Nephron (organoid): ENCODE measurements around the gene ZMYM4.
"Not testable (repeated sequence)": the region's sequence is repeated elsewhere in the genome, so short reads cannot be mapped to it uniquely, and the experiment has no call there.

ENCODE experiments used
- H3K27ac Mint-ChIP-seq, 3 experiments: 2 replicates each; pipeline ENCODE4 v1.8.0; 2020; ENCODE audit warnings: mixed read lengths in 3 of 3, mild to moderate bottlenecking in 2 of 3, moderate library complexity in 1 of 3
- H3K27me3 Mint-ChIP-seq: 2 replicates; pipeline ENCODE4 v1.8.0; 2021; ENCODE audit warnings: low read depth, mild to moderate bottlenecking, moderate library complexity, mixed read lengths
- H3K36me3 Mint-ChIP-seq: 2 replicates; pipeline ENCODE4 v1.8.0; 2020; ENCODE audit warnings: low read depth, mixed read lengths
- H3K4me1 Mint-ChIP-seq: 2 replicates; pipeline ENCODE4 v1.8.0; 2020; ENCODE audit warnings: mixed read lengths
- H3K4me3 Mint-ChIP-seq, 3 experiments: 2 replicates each; pipeline ENCODE4 v1.8.0; 2020; ENCODE audit warnings: mild to moderate bottlenecking in 3 of 3, mixed read lengths in 3 of 3, moderate library complexity in 2 of 3
- H3K9me3 Mint-ChIP-seq: 2 replicates; pipeline ENCODE4 v1.8.0; 2020; ENCODE audit warnings: mixed read lengths
- CTCF ChIP-seq, 3 experiments: fragments of 200-600 bp; sonication (generic); IDR thresholded peaks; one replicate each; pipeline ENCODE4 v1.5.0; 2021; ENCODE audit warnings: antibody characterized with exemption in 3 of 3; ENCODE audit not compliant: unreplicated experiment in 3 of 3

ZMYM4 gene

GRCh38 chr1:35463232-35463631, 194.7 kb downstream of the ZMYM4 start:
- H3K27me3 Mint-ChIP-seq: no peaks in the 10 kb centered on the region
- H3K4me3 Mint-ChIP-seq: no peak overlapping the region
- TF ChIP-seq CTCF (IDR thresholded peaks at IDR 0.05; ENCODE audit: unreplicated experiment in 3 of 3): no peak
- peaks cover 16% of the 10 kb centered on the region for H3K9me3 Mint-ChIP-seq
- peaks cover 81% of the 10 kb centered on the region for H3K36me3 Mint-ChIP-seq
- H3K4me1 Mint-ChIP-seq: no peaks in the 10 kb centered on the region
- H3K27ac Mint-ChIP-seq: no peak overlapping the region

DNA sequence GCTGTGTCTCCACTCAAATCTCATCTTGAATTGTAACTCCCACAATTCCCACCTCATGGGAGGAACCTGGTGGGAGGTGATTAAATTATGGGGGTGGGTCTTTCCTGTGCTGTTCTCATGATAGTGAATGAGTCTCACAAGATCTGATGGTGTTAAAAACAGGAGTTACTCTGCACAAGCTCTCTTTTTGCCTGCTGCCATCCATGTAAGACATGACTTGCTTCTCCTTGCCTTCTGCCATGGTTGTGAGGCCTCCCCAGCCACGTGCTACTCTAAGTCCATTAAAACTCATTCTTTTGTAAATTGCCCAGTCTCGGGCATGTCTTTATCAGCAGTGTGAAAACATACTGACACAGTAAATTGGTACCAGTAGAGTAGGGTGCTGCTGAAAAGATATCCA, 195.2 kb downstream of the ZMYM4 start:
- not testable (repeated sequence) for H3K27me3 Mint-ChIP-seq, H3K4me1 Mint-ChIP-seq, H3K4me3 Mint-ChIP-seq, H3K27ac Mint-ChIP-seq
- peaks cover 16% of the 10 kb centered on the region for H3K9me3 Mint-ChIP-seq
- H3K36me3 Mint-ChIP-seq: peaks cover 86% of the 10 kb centered on the region

DNA sequence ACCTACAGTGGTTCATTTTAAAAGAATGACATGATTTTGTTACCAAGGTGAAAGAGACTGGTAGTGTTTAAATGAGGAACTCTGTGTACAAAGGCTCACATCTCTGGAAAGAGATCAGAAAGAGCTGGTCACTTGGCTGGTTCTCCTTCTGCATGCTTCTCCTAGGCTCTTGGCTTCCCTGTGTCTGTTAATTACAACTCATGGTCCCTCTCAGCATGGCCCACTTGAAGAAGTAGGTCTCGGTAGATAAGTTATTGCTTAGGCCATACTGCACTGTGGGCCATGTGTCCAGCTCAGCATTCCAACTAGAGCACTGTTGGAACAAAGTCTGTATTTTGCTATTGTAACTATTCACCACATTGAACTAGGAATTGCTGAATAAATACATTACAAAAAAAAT, 197.6 kb downstream of the ZMYM4 start:
- H3K27ac Mint-ChIP-seq: no peak overlapping the region
- no peaks in the 10 kb centered on the region for H3K27me3 Mint-ChIP-seq
- TF ChIP-seq CTCF (IDR thresholded peaks at IDR 0.05; ENCODE audit: unreplicated experiment in 3 of 3): no peak
- H3K36me3 Mint-ChIP-seq: peaks cover 83% of the 10 kb centered on the region
- peaks cover 16% of the 10 kb centered on the region for H3K9me3 Mint-ChIP-seq
- no peak overlapping the region for H3K4me3 Mint-ChIP-seq
- H3K4me1 Mint-ChIP-seq: no peaks in the 10 kb centered on the region

GRCh38 chr1:35470977-35471613, 202.6 kb downstream of the ZMYM4 start:
- no peak overlapping the region for H3K27ac Mint-ChIP-seq
- H3K4me1 Mint-ChIP-seq: peaks cover 8% of the 10 kb centered on the region
- peaks cover 1% of the 10 kb centered on the region for H3K9me3 Mint-ChIP-seq
- no peak overlapping the region for H3K4me3 Mint-ChIP-seq
- TF ChIP-seq CTCF (IDR thresholded peaks at IDR 0.05; ENCODE audit: unreplicated experiment in 3 of 3): no peak
- peaks cover 63% of the 10 kb centered on the region for H3K36me3 Mint-ChIP-seq
- H3K27me3 Mint-ChIP-seq: no peaks in the 10 kb centered on the region
